Measurements from ENCODE around the gene MYO1E.
"Not testable (repeated sequence)": the region's sequence is repeated elsewhere in the genome, so short reads cannot be mapped to it uniquely, and the experiment has no call there.

Gene MYO1E

DNA sequence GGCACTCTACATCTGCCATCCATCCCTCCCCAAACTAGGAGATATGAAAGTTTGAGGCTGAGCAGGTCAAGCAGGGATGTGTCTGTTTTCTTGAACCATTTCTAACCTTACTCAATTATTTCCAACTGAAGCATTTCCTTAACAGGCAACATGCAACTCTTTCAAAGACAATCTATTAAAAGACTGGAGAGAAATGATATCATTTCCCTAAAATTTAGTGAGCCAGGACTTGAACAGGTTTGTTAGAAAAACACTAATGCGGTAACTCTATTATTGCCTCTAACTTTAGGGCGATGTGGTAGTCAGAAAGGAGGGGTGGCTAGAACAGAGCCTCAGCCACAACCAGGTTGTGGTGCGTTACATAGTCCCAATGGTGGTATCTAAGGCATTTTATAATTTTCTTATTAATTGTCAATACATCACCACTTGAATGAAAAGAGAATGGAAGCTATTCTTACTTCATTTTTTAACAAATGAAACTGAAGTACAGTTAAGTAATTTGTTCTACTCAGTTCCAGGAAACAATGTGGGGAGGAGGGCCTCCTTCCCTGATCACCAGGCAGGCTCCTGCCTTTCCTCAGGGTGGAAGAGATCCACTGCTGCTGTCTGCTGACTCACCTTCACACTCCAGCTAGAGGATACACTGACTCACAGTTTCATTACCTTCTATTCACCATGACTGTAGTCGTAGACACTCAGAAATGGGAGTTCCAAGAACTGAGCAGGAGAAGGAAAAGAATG is 22.8 kb downstream of the MYO1E start:
- peak in 1 of 2 donors; percentile 6 for DNase-seq

DNA sequence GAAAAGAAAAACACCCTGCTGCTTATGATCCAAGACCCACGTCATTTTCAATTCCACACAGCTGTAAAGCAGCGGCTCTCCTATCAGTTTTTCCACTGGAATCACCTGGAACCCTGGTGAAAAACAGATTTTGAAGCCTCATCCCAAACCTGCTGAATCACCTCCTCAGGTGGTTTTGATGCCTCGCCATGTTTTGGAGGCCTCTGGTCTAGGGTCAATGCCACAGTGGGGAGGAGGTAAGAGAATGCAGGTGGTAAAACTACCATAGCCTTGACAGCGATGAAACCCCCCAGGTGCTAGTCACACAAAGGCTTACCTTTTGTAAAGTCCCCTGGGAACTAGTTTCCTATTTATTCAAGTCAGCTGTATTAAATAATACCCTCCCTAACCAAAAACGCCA is 24.8 kb downstream of the MYO1E start:
- DNase-seq: no peak

DNA sequence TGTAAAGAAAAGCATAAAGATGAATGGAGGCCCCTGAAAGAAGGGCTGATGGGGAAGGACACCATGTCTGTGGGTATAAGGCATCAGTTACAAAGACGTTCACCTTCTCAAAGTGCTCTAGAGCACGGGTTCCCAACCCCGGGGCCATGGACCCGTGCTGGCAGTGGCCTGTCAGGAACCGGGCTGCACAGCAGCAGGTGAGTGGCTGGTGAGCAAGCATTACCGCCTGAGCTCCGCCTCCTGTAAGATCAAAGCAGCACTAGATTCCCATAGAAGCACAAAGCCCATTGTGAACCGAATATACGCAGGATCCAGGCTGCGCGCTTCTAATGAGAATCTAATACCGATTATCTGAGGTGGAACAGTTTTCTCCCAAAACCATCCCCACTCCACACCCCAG is 25.7 kb downstream of the MYO1E start:
- no peak for DNase-seq

DNA sequence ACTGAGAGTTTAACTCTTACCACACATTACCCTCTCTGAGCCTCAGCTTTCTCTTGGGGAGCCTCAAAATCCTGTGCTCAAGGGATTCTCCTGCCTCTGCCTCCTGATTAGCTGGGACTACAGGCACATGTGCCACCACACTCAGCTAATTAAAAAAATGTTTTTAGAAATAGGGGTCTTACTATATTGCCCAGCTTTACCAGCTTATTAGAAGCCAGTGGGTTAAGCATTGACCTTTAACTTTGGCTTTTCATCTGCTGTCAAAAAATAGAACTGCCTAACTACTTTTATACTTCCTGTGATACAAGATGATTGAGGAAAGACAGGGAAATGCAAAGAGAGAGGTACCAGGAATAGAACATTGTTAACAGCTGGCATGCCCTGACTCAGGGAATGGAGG is 27.3 kb downstream of the MYO1E start:
- DNase-seq: no peak

DNA sequence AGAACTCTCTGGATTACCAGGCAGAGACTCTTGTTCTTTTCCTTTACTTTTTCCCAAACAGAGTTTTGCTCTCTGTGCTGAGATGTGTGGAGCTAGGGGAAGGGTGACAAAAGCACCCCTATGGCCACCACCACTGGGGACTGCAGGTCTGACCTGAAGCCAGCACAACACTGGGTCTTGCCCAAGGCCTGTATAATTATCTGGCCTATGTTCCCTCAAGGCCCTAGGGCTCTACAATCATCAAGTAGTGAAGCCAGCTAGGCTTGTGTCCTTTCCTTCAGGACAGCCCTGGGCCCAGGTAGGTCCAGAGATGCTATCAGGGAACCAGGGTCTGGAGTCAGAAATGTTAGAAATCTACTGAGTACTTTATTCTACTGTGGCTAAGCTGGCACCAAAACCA is 28.4 kb downstream of the MYO1E start:
- DNase-seq: no peak

DNA sequence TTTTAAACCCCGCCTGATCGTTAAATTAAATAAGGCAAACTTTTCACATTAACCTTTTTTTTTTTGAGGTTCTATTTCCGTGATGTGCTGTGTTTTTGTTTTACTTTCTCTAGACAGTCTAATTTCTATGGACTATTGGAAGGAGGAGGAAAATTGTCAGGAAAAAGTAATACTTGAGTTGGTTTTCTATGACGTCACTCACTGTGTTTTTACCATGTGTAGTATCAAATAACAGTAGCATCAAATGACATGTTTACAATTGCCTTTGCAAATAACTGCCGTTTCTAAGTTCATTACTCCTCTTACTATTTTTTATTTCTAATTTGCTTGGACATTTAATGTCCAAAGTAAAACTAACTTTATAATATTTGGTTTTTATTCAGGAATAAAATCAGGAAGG is 32.3 kb downstream of the MYO1E start:
- no peak for DNase-seq

DNA sequence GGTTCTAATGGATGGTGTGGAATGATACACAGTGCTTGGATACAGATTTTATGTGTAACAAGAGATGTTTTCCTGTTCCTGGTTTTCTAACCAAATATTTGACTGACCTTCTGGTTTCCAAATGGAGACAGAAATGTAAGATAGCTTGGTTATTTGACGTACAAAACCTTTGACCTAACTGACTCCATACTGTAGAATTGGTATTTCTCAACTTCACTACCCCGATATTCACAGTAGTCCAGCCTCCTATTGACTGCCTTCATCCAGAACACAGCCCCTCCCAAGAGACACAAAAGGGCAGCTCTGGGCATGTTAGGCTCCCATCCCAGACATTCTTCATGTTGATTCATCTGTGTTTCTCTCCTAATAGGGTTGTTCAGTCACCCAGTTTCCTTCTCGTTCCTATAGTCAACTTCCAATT is 33.4 kb downstream of the MYO1E start:
- DNase-seq: no peak

DNA sequence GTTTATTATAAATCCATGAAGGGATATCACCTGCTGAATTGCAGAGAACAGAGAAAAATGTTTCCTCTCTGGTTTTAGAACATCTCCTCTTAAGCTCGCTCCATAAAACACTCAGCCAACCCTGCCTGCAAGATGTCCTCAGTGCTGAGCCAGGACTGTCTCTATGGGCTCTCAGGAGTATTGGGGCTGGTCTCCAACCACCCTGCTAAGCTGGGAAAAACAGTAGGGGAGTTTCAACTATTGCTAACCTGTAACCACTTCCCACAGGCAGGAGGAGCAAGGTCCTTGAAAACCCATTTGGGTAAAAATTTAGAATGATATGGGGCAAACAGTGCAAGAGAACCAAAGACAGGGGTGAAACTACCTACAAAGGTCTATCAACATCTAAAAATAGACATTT is 34.3 kb downstream of the MYO1E start:
- no peak for DNase-seq

DNA sequence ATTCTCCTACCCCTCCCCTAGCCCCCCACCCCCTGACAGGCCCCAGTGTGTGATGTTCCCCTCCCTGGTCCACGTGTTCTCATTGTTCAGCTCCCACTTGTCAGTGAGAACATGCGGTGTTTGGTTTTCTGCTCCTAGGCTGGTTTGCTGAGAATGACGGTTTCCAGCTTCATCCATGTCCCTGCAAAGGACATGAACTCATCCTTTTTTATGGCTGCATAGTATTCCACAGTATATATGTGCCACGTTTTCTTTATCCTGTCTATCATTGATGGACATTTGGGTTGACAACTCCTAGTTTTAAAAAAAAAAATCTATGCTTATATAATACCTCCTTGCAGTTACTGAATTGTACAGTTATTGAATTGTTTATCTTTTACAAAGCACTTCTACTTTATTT is 35.9 kb downstream of the MYO1E start:
- not testable (repeated sequence) for DNase-seq

DNA sequence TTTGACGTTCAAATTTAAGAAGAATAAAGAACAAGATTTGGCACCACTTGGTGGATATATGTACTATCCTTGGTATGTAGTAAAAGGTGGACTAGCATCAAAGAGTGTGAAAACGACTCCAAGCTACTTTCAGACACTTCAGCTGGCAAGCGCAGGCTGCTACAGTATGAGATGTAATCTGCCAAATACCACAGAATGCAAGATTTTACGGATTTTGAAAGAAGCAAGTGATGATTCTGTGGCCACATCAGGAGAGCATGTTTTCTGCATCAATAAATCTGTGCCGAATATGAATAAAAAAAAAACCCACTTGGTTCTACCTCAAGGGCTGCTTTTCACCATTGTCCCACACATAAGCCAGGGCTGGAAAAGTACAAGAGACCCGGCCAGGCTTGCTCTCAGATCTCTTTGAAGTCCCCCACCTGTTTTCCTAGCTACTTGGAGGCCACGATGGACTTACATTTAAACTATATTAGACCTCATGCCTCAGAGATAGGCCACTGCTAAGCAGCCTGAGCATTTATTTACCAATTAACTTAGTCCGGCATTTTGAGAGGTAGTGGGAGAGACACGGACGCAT is 37.4 kb downstream of the MYO1E start:
- no peak for DNase-seq

DNA sequence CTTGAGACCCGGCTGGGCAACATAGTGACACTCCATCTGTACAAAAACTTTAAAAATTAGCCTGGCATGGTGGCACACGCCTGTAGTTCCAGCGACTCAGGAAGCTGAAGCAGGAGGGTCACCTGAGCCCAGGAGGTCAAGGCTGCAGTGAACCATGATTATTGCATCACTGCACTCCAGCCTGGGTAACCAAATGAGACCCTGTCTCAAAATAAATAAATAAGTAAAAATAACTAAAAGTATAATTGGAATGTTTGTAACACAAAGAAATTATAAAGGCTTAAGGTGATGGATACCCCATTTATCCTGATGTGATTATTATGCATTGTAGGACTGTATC is 38.6 kb downstream of the MYO1E start:
- DNase-seq: no peak

DNA sequence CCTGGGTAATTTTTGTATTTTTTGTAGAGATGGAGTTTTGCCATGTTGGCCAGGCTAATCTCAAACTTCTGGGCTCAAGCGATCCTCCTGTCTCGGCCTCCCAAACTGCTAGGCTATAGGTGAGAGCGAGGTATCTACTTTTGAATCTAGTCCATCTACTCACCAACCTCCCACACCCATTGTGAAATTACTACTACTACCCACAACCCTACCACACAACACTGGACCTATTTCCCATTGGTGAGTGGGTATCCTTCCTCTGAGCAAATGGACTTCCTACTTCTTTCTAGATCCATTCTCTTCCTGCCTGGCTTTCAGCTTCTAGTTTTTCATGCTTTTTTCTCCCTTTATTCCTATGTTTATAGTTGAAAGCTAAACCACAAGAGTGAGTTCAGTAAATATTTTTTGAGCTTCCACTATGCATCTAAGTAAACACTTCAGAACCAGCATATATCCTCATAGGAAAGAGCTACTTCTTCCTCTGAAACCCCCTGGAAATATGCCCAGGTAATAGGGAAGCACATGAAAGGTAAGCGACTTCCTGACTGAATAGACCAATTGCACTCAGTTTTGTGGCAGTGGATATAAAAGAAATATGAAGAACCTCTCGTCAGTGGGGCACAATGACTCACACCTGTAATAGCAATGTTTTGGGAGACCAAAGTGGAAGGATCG is 39.1 kb downstream of the MYO1E start:
- no peak for DNase-seq

DNA sequence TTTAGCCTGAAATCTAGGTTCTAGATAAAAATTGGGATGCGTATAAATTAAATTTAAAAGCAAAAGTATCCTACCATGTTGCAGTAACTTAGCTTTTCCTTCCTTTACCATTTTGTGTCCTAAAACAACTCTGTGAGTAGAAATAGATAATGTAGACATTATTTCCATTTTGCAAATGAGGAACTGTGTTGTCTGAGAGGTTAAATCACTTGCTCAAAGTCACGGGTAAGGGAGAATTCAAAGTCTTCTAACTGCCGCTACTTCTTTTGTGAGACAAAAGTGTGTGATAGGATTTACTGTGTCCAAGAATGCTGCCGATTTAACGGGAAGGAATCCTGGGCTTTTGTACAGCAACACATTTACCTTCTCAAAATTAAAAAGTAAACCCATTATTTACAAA is 40.7 kb downstream of the MYO1E start:
- no peak for DNase-seq

DNA sequence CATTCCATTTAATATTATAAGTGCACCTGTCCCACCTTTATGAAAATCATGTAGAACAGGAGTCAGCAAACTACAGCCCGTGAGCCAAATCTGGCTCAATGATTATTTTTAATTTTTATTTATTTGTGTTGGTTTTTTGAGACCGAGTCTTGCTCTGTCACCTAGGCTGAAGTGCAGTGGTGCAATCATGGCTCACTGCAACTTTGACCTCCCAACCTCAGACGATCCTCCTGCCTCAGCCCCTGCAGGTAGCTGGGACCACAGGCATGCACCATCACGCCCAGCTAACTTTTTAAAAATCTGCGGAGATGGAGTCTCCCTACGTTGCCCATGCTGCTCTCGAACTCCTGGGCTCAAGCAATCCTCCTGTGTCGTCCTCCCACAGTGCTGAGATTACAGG is 42.0 kb downstream of the MYO1E start:
- no peak for DNase-seq

DNA sequence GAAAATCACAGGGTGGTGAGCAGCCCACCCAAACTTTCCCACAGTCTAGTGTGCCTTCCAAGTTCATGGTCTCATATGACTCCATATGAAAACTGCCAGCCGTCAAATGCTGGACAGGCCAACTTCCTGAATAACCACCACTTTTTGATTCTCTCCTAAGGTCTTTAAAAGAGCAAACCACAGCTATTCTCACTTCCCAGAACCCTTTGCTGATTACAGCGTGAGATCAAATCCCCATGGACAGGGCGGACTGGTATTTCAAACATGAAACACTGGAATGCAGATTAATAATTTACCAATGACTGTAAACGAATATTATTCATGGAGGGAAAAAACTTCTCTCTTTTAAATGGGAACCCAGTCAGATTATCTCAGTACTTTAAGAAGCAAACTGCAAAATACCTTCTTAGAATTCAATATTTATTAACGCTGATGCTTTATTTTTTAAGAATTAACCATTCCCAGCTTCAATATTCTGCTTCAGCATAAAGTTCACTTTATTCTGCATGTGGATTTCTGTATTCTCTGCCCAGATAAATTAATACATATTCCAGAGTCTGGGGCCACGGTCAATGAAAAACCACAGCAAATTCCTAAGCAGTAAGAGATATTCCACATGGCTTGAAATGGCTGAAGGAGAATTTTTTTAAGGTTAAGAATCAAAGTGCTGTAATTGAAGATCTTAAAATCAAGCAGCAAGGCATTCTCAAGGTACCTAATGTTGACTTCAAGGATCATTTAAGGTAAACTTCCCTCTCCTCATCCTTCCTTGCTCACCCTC is 42.9 kb downstream of the MYO1E start:
- no peak for DNase-seq

DNA sequence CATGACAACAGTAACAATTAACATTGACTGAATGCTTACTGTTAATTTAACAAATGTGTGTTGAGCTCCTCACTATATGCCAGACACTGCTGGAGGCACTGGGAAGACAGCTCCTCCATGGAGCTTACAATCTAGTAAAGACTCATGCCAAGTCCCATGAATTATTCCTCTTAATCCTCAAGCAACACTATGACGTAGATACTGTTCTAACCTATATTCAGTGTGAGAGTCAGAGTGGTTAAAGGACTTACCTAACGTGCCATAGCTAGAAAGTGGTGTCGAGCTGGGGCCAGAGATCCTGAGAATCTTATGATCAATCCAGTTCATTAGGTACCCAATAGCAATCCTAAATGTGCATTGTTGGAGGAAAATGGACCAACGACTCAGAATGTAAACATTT is 43.6 kb downstream of the MYO1E start:
- DNase-seq: no peak

DNA sequence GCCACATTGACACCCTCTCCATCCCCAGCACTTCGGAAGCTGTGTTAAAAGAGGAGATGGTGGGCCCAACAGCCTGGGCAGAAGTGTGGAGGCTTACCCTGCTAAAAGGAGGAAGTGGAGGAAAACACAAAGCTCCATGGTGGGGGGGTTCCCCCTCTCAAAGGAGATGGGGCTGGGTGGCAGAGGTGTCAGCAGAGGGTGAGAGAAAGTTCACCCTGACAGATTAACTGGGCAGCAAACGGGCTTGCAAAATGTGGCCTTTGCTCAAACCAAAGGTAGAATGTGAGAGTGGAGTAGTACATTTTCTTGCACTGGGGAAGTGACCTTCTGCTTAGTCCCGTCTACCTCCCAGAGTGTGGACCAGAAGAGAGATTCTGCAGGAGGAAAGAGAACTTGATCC is 44.7 kb downstream of the MYO1E start:
- DNase-seq: no peak

DNA sequence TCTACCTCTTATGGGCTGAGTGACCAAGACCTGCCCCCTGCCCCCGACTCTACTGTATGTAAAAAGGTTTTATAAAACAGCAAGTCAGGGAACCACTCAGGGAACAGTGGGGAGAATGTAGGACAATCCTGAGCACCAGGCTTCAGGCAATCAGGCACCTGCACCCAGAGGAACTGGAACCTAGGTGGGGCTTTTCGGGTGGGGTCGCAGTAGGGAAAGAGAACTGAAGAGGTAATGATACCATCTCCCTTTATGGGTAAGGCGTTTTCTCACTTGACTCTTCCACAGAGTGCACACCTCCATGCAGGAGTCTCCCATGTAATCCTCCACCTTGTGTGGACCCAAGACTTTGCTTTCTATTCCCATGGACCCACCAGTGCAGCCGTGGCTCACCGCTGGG is 45.8 kb downstream of the MYO1E start:
- no peak for DNase-seq

DNA sequence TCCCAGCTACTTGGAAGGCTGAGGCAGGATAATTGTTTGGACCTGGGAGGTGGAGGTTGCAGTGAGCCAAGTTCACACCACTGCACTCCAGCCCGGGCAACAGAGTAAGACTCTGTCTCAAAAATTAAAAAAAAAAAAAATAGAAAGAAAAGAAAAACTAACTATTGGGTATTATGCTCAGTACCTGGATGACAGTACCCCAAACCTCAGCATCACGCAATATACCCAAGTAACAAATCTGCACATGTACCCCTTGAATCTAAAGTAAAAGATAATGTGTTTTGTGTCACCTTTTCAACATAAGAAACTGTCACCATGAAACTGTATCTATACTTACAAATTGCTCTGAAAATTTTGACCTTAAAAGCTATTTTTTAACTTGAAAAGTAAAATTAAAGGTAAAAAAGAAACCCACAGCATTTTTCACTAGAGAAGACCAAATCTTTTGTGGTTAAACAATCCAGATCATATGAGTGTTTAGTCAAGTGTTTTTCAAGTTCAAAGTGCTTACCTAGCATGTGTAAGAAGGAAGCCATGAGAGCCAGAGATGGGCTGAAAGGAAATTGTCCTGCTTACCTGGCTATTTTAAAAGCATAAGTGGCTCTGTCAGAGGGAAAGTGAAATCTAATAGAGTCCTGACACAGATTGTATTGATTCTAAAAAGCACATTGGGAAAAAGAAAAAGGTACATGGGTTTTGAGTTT is 50.5 kb downstream of the MYO1E start:
- DNase-seq: no peak

DNA sequence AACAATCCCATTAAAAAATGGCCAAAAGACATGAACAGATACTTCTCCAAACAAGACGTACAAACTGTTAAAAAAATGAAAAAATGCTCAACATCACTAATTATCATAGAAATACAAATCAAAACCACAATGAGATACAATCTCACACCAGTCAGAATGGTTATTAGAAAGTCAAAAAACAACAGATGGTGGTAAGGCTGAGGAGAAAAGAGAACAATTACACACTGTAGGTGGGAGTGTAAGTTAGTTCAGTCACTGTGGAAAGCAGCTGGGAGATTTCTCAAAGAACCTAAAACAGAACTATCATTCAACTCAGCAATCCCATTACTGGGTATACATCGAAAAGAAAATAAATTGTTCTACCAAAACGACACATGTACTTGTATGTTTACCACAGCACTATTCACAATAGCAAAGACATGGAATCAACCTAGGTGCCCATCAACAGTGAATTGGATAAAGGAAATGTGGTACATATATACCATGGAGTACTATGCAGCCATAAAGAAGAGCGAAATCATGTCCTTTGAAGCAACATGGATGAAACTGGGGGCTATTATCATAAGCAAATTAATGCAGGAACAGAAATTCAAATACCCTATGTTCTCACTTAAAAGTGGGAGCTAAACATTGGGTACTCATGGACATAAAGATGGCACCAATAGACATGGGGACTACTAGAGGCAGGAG is 51.5 kb downstream of the MYO1E start:
- DNase-seq: no peak

DNA sequence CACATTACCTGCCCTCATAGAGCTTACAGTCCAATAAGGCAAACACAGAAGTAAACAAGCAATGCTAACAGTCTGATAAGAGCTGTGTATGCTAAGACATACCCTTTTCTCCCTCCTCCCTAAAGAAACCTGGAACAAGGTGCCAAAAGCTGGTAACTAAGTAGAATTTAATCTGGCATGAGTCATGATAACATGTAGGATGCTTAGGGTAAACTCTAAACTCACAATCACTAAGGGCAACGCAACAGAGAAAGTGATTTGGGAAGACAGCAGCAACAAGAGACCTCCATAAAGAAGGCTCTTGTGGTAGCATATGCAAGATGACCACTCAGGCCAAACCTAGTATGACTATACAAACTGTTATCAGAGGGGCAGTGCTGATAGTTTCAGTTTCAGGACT is 55.5 kb downstream of the MYO1E start:
- DNase-seq: no peak

DNA sequence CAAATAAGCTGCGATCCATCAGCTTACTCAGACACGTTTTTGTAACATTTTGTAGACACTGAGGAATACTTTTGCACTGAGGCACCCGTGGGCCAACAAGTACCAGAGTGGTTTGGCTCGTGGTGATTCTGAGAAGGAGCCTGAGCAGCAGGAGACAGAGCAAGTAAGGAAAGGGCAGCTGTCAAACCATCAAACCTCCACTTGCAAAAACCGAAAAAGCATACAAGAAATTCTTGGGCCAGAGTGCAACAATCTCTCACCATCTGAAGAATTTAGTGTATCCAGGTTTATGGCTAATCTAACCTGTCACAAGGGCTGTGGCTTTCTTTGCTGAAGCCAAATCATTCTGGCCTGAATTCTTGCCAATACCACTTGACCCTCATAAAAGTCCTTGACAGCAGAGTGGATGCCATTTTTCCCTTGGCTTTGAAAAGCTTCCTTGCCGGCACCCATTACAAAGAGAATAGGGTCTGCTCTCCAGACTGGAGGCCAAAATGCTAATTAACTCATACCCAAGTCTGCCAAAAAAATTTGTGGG is 56.7 kb downstream of the MYO1E start:
- no peak for DNase-seq

Data from stimulated activated CD4-positive, alpha-beta T cell treated with anti-CD3 and anti-CD28 coated beads, Interleukin-2, amount 100 ng/mL, for 48 hours (primary cell).